NCI-H1105 (cell line): ENCODE results near the gene EDN1.

ENCODE experiments used
- DNase-seq: peaks from one replicate; lab custom pipeline; 2025; lab: John Stamatoyannopoulos, UW

EDN1 gene

GRCh38 chr6:12289933-12290820 lies at the start of gene EDN1:
Gene EDN1, plus strand, starts transcription at chr6:12290361. Its CDS starts 269 bp downstream, at chr6:12290630.
- DNase-seq, result peak; percentile 82

GRCh38 chr6:12241493-12242175 lies 48.5 kb upstream of the EDN1 start:
- no peak for DNase-seq

- no peak for DNase-seq
Measured at GRCh38 chr6:12243169-12243568, 47.0 kb upstream of the EDN1 start.

- no peak for DNase-seq
Measured at GRCh38 chr6:12245360-12245759, 44.8 kb upstream of the EDN1 start.

GRCh38 chr6:12245763-12246718 lies 44.1 kb upstream of the EDN1 start:
- no peak for DNase-seq

GRCh38 chr6:12246900-12247299 lies 43.3 kb upstream of the EDN1 start:
- no peak for DNase-seq

- no peak for DNase-seq
Measured at GRCh38 chr6:12249541-12250382, 40.4 kb upstream of the EDN1 start.

GRCh38 chr6:12250383-12250770 lies 39.8 kb upstream of the EDN1 start:
- no peak for DNase-seq

- no peak for DNase-seq
Measured at GRCh38 chr6:12254210-12254609, 36.0 kb upstream of the EDN1 start.

GRCh38 chr6:12258191-12258590 lies 32.0 kb upstream of the EDN1 start:
- no peak for DNase-seq

- no peak for DNase-seq
Measured at GRCh38 chr6:12258591-12259075, 31.5 kb upstream of the EDN1 start.

GRCh38 chr6:12260458-12261093 lies 29.6 kb upstream of the EDN1 start:
- no peak for DNase-seq

- no peak for DNase-seq
Measured at GRCh38 chr6:12261502-12261901, 28.7 kb upstream of the EDN1 start.

- DNase-seq, result no peak
Measured at GRCh38 chr6:12262236-12263061, 27.7 kb upstream of the EDN1 start.

- no peak for DNase-seq
Measured at GRCh38 chr6:12263403-12263802, 26.8 kb upstream of the EDN1 start.

GRCh38 chr6:12264671-12265070 lies 25.5 kb upstream of the EDN1 start:
- DNase-seq, result no peak

GRCh38 chr6:12265296-12265695 lies 24.9 kb upstream of the EDN1 start:
- no peak for DNase-seq

- no peak for DNase-seq
Measured at GRCh38 chr6:12265791-12266190, 24.4 kb upstream of the EDN1 start.

GRCh38 chr6:12266571-12266970 lies 23.6 kb upstream of the EDN1 start:
- no peak for DNase-seq

GRCh38 chr6:12269110-12269509 lies 21.1 kb upstream of the EDN1 start:
- no peak for DNase-seq
